Anterior cingulate cortex (tissue), 58 donors: ENCODE data around the gene MGP.
A peak's percentile ranks its signal among the peaks of the same experiment; 100 is the strongest.

Experiments
- DNase-seq, 58 donors: peaks; one replicate each; lab custom pipeline; 2025; lab: John Stamatoyannopoulos, UW

MGP gene

DNA sequence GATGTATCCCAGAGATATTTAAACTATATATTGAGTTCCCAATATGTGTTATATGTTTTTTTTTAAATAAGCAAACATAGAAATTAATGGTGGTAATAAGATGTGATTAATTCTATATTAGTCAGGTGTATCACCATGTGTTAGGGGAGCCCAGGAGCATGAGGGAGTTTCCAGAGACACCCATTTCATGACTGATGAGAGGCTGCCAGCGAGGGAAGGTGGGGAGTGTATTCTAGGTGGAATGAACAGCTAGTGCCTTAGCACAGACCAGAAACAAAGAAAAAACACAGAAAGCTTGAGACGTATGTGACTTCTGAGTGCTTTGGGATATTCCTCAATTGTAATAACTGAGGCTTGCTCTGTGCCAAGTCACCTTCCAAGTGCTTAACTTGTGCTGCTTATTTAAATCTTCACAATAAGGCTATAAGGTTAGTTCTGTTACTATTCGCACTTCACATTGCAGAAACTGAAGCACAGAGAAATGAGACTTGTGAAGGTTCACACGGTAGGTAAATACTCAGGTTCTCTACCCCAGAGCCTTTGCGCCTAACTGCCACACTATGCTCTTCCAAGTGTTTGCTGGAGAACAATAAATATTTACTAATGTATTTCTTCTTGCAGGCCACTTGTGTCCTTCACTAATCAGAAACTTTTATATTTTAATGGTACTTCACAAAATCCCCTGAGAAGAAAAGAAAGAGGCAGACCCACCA, 17.9 kb upstream of the MGP start:
- no peak for DNase-seq

DNA sequence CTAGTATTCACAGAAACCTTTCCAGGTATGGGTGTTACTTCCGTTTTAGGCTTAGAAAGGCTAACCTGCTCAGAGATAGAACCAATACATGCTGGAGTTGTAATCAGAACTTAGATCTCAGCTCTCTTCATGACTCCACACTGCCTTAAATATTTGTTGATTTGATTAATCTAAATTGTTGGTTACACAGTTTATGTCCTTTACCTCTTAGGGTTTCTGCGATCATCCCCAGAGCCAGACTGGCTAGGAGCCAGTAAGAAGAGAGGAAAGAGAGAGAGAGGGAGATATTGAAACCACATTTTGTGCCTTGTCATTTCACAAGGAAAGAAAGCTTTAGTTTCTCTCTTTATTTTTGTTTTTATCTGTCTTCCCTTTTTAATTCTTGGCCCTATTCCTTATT, 16.8 kb upstream of the MGP start:
- DNase-seq: no peak

DNA sequence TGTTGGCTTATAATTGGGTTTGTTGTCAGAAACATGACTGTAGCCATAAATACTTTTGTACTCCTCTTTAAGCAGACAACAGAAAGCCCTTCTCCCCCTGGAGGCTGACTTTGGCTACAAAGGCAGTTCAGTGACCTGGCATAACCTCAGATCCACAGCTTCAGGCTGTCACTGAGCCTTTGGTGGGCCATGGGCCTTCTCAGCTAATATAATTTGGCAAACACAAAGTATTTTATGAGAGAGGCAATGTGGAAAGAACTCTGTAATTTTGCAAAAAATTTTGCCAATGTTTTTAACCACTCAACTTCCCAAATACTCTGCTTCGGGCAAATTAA, 15.5 kb upstream of the MGP start:
- no peak for DNase-seq

DNA sequence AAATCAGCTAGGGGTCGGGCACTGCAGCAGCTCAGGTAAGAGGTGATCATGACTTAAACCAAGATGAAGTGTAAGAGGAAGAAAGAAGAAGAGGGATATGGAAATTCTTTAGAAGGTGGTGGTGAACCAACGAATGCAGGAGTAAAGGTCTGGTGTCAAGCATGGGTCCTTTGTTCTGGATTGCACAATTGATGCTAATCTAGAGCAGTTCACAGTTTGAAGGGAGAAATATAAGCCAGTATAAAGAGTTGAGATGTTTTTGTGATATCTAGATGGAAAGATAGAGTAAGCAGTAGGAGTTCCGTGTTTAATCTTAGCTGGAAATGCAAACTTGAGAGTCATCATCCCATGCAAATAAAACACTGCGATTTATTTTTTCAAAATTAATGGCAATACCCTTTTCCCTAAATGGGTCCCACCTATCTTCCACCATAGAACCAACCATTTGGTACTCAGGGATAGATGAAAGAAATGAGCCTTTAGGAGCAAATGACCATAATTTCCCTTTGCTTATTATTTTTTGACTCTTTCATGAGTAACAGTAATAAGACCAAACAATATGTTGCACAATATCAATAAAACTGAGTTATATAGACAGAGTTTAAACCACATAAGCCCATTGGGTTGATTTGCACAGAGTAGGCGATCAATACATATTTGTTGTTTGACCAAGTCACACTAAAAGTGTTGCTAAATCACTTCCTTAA, 15.0 kb upstream of the MGP start:
- DNase-seq: no peak

DNA sequence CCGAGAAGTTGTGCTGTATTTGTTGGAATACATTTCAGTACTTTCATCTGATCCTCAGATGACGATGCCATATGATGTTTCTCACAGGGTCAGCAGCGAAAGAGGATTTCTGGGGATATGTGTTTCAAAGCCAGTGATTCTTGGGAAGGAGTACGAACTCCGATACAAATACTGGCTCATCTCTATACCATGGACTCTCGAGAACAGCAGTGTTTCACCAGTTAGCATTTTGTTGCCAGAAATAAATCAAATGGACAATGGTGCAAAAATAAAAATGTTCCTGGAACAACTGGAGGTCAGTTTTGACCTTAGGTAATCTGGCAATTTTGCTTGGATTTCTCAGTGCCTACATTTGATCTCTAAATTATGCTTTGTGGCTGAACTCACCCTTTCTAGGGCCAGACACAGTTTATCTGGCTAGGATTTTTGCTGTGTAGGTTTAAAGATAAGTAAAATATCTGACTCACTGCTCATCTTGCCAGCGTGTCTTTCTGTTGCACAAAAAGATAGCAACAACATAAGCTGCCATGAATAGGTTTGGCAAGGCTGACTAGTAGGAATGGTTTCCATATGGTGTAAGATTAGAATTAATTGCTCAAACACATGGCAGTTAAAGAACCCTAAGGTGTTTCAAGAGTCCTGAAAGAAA, 11.0 kb upstream of the MGP start:
- DNase-seq: peak in 2 of 58 donors; percentile 16 to 23

DNA sequence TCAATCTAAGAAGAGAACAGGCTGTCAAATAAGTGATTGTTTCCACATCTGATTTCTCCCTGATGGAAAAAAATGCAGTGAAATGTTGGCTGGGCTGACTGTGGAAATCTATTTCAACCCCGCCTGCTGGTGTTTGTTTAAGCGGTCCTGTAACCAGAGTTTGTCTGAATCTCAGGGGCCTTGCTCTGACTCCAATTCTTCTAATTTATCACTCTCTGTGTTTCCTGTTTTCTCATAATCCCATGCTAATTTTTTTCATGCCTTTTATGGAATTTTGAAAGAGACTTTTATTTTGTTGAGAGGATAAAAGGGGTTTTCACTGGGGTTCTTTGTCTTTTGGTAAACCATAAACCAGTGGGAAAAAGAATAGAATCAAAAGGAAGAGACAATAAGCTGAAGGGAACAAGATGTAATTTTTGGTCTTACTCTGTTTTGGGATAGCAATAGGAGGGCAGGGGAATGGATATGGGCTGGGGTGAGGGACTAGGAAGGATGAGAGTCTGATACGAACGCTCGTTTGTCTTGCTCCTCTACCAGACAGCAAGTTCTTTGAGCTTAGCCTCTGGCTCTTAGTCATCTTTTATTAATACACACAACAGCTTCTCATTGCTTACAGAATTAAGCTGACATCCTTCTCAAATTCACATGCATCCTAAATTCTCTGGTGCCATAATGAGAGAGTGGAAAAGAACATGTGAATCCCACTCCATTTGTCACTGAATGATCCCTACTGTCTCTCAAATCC, 8.0 kb upstream of the MGP start:
- DNase-seq: no peak

DNA sequence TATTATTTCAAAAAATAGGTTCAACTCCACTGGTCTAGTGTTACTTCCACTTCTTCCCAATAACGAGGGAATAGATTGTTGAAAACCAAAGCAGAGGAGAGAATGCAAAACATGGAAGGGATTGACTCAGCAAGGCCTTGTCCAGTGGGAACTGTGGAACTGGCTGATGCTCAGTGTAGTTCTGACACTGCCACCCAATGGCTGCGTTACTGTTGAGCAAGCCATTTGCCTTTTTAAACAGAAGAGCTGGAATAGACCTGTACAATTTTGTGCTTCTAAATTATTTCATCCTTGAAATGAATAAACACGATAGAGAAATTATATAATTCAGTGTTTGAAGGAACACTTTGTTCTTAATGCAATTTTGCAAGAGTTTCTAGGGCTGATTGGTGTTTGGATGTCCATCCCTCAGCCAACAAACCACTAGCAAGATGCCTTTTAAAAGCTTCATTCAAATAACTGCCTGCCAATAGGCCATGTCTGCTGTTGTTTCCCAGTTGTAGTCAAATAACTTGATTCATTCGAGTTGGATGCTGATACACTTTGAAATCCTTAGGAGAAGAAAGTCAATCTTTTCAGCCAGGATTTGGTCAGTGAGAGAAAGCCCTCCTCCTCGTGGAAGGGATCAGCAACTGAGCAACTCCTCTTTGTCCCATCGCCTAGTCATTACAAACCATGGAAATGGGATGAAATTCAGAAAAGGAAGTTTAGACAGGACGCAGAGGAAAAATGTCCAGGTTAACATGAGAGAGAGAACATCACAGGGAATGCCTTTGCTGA, 7.3 kb upstream of the MGP start:
- peak in 11 of 58 donors; percentile 4 to 41 (median 13) for DNase-seq

DNA sequence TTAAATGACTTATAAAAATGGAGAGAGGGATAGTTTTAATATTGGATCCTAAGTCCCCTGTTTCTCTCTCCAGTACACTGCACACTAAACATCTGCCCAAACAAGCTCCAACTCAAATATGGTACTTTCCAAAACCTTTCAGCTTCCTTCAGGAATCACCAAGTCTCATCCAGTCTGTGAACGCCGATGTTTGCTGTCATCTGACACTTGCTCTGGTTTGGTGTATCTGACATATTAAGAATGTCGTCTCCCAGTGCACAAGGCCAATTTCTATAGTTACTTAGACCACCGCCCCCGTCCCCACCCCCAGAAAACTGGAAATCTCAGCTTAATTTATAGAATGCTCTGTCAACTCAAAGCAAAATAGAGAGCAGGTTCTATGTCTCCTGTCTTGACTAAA, 5.0 kb upstream of the MGP start:
- DNase-seq: no peak

DNA sequence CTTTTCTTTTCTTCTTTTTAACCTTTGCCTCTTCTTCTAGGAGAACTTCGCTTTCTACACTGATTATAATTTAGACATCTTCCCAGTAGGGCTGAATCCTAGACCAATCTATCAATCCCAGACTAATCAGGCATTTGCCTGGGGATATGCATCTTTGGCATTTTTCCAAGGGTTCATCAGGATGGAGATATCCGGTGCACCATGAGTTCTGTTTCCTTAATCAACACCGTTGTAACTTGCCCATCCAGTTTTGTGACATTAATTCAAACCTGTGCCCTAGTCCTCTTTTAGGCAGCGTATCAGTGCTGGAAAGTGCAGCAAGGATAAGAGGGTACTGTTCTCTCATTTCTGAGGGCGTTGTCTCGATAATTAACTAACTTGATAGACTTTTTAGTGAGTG, 617 bp upstream of the MGP start:
- no peak for DNase-seq

DNA sequence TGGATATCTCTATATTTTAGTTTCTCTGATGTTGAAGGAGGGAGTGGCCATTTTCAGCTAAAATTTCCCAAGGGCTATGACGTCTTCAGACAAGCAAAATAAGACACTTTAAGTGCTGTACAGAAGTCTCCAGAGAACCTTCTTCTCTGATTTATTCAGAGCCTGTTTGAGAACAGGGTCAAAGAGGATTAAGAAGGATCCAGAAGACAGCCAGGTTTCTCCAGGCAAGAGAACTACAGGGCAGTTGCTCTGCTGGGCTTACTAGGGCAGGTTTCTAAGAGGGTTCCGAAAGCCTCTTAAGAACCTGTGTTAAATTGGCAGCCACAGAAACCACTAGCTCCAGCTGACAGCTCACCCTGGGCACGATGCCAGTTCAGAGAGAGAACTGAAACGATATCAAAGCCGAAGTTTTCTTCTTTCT, 1.2 kb downstream of the MGP start:
- DNase-seq: peak in 44 of 58 donors; percentile 3 to 68 (median 32)

DNA sequence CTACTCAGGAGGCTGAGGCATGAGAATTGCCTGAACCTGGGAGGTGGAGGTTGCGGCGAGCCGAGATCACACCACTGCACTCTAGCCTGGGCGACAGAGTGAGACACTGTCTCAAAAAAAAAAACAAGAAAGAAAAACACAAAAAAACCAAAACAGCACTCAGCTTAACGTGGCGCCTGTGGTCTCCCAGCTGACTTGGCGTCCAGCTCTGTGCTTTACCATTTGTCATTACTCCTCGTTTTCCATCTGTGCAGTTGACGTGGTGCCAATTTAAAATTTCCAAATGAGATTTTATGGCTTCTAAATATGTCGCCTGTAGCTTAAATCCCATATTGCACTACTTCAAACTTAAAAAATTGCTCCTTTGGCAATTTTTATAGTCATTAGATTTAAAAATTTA, 2.0 kb downstream of the MGP start:
- DNase-seq: no peak

DNA sequence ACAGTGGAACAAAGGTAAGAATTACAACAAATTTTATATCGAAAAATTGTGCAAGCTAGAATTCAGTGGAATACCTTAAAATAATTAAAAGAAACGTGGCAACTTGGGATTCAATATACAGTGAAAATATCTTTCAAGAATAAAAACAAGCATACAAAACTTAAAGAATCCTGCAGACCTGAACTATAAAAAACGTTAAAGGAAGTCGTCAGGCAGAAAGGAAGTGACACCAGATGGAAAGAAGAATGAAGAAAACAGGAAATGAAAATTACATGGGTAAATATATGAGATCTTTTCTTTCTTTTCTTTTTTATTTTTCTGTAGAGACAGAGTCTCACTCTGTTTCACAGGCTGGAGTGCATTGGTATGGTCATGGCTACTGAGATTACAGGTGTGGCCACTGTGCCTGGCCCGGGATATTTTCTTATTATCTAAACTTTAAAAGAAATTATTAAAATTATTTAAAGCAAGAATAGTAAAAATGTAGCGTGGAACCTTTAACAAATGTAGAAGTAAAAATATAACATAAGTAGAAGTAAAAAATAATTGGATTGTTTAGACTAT, 4.7 kb downstream of the MGP start:
- no peak for DNase-seq

DNA sequence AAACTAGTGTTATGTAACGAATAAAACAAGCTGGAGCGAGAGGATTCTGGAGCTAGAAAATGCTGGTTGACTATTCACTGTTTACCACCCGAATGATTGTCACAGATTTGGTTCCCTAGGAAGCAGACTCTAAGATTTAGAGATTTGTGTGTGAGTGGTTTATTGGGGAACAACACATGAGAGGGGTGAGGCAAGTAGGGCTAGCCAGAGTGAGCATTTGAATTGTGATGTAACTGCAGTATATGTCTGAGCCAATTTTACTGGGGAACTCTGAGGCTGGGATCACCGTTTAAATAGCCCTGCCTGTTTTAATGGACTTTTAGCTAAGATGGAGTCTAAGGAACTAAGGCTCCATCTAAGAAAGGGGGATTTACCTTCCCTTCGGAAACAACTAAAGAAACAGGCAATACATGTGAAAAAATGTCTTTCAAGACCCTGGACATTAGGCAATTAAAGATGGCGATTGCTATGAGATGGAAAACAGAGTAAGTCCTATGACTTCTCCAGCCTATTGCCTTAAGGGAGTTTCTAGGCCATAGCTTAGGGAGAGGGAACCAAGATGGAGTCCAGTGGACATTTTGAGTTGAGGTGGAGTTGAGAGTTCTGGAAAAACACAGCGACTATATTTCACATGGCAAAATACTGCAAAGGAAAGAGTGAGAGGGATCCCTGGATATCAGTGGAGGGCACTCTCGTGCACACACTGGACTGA, 6.3 kb downstream of the MGP start:
- no peak for DNase-seq

DNA sequence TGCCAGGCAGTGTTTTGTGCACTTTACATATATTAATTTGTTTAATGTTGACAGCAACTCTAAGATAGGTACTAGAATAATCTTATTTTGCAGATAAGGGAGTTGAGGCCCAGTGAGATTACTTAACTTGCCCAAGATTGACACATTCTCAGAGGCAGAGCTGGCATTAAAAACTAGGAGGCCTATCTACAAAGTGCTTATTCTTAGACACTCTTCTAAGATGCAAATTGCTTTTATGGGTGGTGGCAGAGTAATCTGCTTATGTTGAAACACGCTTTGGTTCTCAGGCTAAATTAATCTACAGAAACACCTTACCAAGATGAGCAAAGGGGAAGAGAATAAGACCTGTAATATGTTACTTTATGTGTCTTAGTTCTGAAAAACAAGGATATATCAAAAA, 7.2 kb downstream of the MGP start:
- DNase-seq: no peak

DNA sequence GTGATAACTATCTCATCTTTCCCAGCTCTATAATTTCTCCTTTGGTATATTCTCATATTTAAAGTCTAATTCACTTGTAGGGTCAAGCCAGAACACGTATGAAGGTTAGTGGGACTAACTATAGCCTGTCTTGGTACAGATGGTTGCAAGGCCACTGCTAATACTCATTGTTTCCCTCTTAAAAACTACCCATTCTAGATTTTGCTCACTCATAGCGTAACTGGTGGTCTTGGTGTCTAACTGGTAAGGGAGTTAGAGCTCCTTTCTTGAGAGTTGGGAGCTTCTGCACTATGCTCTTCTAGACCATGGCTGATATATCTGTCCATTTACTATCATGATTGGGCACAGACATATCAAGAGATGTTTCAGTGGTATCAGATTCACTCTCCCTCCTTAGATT, 8.8 kb downstream of the MGP start:
- no peak for DNase-seq

DNA sequence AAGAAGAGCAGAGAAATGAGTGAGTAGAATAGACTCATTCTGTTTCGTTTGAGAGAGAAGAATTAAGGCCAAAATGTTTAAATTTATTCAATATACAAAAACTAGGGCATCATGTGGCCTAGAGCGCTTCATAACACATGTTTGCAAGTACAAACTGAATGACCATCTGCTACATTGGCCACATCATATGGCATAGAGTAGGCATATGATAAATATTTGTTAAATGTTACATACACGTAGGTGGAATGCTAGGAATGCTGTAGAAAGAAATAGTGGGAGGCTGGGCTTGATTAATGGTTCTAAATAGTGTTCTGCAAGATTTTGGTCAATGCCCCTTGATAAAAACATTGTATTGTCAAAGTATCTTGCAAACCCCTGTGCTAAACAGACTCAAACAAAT, 10.8 kb downstream of the MGP start:
- no peak for DNase-seq

DNA sequence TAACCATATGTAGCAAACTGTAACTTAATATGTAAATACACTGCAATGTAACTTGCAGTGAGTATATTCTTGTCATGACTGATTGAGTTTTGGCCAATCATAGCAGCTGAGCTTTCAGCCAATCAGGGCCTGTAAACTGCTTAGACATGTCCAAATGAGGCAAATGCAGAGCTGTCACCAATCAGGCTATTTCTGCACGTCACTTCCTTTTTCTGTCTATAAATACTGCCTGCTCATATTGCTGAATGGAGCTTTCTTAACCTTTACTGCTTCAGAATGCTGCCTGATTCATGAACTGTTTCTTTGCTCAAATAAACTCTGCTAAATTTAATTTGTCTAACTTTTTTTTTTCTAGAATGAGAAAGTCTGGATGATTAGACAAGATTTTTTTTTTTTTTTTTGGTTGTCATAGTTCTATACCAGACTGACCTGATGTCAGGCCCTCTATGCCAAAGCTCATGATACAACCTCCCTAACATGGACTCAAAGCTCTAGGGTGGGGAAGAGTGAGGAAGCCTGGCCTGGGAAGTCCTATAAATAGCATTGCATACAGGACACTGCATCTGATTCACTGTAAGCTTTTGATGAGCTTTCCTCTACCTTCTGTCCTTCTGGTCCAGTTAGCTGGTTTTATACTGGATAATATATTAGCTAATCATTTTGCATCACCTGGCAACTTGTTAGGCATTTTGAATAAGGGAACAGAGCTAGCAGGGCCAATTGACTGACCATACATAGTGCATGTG, 12.0 kb downstream of the MGP start:
- DNase-seq: no peak

DNA sequence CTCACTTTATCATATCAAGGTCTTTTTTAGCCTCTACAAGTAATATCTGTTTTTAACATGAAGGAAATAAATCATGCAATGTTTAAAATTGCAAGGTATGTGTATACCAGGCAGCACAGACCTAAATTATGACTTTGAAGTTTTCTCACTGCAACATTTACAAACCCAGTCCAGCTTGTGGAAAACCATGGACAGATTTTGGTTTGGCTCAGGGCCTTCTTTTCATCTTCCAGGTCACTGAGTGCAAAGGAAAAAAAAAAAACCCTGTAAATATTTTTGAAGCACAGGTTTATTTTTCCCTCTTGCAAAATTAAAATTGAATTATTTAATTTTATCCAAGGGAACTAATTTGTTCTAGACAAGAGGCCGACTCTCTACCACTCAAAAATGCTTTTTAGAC, 13.8 kb downstream of the MGP start:
- DNase-seq: no peak

DNA sequence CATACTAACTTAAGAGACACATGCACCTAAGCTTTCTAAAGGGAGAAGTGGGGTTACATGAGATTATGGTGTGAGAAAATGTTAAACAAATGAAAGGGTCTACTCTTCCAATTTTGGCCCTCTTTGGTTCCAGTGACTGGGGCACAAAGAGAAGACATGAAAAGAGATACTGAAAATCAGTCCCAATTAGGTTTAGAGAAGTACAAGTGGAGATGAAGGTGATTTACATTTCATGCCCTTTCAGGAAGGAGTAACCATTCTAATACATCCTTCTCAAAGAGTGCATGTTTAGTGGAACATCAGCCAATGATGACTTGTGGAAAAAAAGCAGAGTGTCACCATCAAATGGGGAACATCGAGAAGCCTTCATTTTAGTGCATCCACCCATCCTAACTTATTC, 14.4 kb downstream of the MGP start:
- DNase-seq: no peak
